Stimulated activated CD4-positive, alpha-beta T cell treated with anti-CD3 and anti-CD28 coated beads, Interleukin-4, amount 100 ng/mL, for 1 hour (primary cell): ENCODE measurements around the gene TCOF1.

Experiments
- DNase-seq: peaks from one replicate; pipeline ENCODE4 v3.0.0-alpha.2; 2020

Gene TCOF1

DNA sequence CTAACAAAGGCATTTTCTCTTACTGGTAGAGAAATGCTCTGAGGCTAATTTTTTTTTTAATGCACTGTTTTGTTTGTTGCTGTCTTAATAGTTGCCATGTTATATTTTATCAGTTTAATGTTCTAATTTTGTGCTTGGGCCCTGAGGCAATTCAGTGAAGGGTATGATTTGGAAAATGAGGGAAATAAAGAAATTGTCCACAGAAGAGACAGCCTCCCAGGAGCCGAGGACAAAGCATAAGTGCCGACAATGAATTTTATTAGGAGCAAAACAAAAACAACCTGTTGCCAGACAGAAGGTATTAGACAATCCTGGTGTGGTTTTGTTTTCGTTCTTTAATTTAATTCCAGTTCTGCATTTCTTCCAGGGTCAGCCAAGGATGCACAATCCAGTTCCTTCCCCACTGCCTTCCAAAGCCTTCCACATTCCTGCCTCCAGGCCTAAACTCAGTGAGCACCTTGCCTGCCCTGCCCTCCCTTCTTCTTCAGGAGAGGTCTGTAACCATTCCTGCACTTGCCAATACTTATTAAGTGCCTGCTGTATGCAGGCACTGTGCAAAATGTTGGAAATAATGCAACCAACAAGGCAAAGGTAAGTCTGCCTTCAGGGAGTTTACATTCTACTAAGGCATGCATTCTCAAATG, 4.3 kb upstream of the TCOF1 start:
- DNase-seq, result no peak

DNA sequence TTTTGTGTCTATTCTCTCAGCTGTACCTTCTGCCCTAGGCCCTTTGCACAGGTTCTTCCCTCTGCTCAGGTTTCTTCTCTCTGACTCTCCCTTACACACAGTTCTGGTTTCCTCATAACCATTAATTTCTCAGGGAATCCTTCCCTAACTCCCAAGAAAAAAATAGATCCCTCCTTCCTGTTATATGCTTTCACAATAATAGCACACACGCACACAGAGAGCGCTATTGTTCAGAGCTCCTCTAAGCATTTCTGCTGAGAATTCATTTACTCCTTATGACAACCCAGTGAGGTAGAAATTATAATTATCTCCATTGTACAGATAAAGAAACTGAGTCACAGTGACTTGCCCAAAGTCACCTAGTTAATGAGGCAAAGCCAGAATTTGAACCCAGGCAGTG, 1.7 kb upstream of the TCOF1 start:
- DNase-seq, result no peak

DNA sequence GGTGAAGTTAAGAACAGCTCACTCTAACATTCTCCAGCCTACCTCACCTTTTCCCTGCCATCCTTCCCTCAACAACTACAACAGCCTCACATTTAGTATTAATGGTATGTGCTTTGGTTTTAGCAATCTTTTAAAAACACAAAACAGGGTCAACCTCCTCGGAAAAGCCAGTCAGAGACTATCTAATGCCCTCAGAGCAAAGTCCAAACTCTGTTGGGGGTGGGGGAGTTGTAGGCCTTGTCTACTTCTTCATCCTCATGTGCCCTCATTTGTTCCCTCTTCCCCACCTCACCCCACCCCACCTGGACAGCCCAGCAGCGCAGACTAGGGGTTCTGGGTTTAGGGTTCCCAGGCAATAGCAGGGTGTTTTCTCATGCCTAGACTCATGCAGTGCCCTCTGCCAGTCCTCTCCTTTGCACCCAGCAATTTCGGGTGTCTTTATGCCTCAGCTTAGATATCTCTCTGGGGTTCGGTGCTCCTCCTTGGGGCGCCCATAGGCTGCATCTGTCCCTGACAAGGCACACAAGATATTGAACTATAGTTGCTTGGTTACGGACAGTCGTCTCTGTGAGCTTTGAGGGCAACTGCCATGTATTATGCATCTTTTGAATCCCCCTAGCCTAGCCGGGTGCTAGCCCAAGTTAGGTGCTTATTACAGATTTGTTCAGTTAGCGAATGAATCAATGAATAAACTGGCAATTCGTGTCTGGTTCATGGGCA, 762 bp upstream of the TCOF1 start:
- no peak for DNase-seq

DNA sequence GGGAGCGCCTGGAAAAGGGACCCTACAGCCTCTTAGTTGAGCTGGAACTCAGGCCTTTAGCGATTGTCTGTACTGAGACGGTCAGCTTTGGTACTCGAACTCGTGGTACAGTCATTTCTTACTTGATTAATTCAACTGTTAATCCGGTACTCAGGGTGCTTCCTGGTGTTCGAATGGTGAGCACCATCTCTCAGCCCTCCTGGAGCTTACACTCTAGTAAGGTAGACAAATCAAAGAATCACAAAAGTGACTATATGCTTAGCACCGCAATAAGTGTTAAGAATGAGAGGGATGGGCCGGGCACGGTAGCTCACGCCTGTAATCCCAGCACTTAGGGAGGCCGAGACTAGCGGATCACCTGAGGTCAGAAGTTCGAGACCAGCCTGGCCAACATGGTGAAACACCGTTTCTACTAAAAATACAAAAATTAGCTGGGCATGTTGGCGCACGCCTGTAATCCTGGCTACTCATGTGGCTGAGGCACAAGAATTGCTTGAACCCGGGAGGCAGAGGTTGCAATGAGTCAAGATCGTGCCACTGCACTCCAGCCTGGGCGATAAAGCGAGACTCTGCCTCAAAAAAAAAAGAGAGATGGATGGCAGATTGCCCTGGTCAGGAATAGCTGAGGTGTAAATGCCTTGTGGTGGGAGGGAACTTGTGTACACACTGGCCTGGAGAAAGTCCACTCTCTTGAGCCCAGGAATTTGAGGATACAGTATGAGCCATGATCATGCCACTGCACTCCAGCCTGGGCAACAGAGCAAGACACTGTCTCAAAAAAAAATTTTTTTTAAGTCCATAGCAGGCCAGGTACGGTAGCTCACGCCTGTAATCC, 981 bp downstream of the TCOF1 start:
- no peak for DNase-seq

DNA sequence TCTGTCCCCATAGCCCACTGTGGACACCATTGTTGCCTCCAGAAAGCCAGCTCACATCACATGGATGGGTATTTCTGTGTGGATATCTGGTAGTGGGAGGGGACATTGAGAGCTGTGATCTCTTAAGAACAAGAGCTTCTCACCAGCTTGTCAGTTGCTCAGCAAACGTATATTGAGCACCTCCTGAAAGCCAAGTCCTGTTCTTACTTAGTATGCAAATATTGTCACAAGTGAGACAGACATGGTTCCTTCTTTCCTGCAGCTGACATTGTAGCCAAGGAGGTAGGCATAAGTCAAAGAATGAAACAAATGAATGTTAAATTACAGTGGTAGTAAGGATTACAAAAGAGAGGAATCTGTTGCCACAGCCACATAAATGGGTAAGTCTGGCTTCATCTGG, 3.8 kb downstream of the TCOF1 start:
- no peak for DNase-seq

DNA sequence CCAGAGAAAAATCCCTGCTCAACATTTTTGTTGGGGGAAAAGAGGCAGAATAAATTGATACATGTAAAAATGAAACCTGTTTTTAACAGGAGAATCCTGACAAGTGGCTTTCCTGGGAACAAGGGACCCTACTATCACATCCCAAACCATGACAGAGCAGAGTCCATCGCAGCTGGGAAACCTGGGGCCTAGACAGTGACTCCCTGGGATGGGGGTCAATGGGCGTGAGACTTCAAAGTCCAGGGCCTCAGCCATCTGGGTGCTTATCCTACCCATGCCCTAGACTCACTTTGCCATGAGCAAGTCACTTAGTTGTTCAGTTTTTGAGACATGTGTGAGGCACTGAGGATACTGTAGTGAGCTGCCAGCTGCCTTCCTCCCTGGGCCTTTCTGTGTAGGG, 5.7 kb downstream of the TCOF1 start:
- DNase-seq, result no peak

DNA sequence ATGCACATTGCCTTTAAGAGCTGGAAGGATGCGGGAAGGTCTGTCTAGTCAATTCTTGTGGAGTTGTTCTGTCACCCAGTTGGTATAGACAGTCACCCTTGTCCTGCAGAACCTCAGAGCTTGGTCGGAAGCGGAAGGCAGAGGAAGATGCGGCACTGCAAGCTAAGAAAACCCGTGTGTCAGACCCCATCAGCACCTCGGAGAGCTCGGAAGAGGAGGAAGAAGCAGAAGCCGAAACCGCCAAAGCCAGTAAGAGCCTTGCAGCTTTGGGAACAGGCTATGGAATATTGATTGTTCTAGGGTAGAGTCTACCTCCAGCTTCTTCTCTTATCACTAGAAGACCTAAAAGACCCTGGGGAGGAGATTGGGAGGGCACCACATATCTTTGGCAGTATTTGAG, 6.5 kb downstream of the TCOF1 start:
- no peak for DNase-seq

DNA sequence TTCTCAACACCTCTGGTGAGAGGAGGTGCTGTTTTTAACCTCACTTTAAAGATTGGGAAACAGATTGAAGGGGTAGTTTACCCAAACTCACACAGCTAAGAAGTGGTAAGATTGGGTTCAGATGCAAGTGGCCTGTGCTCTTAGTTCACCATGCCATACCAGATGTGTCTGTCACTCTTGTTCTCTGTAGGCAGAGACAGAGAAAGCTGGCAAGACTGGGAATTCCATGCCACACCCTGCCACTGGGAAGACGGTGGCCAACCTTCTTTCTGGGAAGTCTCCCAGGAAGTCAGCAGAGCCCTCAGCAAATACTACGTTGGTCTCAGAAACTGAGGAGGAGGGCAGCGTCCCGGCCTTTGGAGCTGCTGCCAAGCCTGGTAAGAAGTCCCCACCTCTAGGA, 11.0 kb downstream of the TCOF1 start:
- DNase-seq, result no peak

DNA sequence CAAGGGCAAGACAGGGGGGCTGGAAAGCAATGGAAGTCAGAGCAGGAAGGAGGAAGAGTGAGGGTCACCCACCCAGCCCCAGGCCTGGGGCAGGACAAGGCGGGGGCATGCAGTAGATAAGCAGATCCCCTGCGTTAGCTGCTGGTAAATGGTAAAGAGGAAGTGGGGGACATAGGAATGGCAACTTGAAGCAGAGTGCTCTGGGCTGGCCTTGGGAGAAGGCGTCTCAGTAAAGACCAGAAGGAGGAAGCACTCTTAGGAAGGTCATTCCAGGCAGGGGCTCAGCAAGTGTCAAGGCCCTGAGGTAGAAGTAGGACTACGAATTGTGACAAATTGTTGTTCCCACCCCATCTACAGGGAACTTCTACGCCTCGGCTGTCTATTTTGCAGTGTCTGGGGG, 15.1 kb downstream of the TCOF1 start:
- DNase-seq, result no peak

DNA sequence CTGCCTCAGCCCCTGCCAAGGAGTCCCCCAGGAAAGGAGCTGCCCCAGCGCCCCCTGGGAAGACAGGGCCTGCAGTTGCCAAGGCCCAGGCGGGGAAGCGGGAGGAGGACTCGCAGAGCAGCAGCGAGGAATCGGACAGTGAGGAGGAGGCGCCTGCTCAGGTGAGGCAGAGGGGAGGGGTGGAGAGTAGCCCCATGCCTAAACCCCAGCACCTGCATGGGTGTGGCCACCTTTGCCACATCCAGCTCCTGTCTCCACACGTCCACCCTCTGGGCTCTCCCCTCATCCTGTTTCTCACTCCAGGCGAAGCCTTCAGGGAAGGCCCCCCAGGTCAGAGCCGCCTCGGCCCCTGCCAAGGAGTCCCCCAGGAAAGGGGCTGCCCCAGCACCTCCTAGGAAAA, 17.2 kb downstream of the TCOF1 start:
- no peak for DNase-seq

DNA sequence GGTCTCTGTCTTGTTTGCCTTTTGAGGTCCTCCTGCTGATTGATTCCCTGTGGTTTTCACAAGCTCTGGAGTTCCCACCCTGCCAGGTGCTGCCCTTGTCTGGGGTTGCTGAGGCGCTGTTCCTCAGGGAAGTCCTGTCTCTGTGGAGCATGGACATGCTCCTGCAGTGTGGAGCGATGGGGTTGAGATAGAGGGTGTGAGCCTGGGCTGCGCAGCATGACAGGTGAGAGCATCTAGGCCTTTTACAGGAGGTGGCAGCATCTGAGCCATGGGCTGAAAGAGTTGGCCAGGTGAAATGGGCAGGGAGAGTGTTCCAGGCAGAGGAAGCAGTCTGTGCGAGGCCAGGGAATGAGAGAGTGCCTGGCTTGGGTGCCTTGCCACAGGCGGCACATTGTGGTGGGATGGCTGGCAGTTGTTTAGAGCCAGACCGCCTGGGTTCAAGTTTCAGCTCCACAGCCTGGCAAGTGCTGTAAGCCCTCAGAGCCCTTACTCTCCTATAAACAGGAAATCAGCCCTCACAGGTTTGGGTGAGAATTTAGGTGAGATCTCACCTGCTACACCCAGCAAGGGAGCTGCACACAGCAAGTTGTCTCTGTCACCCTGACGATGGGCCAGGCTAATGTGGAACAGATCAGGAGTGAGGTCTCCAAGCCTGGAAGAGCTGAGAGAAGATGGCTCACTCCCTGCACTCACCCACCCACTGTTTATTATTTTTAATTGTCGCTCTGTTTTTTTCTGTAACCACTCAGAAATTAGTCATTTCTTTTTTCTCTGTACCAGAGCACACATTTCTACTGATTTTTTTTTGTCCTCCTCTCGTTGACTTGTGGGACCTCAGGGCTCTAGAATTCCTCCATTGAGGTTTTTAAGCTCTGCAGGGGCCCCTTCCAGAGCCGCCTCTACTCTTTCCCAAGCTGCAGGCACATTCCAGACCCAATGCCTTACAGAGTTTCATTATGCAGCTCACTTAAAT, 19.6 kb downstream of the TCOF1 start:
- DNase-seq, result no peak

DNA sequence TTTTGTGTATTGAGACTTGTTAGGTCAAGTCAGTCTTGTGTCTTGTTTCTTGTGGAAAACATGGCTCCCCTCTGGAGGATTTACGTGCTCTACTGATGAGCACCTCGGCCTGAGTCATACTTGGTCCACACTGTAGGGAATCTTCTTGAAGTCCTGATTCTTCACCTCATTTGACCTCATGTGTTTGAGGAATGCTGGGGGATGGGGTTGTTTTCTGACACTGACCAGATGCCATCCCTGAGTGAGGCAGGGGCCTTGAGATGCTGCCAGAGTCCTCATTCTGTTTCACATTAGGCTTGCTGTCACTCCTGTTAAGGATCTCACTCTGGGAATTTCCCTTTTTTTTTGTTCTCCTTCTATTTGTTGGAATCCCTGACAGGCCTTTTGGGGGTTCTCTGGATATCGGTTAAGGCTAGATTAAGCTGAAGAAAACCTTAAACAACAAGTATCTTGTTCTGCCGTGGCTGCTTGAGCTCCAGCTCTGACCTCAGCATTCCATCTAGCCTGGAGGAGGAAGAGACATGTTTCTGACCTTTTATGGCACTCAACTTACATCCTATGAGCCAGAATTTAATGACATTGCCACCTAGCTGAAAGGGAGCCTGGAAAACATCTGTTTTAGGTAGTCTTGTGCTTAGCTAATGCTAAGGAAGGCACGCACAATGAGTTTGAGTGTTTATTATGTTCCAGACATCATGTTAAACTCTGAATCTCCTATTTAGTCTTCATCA, 20.6 kb downstream of the TCOF1 start:
- DNase-seq, result no peak

DNA sequence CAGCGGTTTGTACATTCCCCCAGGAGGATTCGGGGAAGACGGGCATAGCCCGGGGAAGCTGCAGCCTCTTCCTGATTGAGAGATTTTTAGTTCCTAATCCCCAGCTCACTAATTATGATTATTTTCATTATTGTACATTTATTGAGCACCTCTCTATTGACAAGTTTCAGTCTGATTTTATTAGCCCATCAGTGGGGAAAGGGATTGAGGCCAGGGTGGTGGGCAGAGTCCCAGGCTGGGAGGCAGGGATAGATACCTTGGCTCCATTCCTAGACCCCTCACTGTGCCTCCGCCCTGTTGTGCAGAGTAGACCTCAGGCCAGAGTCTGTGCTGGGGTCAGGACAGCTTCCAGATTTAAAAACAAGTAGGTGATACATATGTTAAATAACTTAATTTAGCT, 27.2 kb downstream of the TCOF1 start:
- DNase-seq, result no peak

DNA sequence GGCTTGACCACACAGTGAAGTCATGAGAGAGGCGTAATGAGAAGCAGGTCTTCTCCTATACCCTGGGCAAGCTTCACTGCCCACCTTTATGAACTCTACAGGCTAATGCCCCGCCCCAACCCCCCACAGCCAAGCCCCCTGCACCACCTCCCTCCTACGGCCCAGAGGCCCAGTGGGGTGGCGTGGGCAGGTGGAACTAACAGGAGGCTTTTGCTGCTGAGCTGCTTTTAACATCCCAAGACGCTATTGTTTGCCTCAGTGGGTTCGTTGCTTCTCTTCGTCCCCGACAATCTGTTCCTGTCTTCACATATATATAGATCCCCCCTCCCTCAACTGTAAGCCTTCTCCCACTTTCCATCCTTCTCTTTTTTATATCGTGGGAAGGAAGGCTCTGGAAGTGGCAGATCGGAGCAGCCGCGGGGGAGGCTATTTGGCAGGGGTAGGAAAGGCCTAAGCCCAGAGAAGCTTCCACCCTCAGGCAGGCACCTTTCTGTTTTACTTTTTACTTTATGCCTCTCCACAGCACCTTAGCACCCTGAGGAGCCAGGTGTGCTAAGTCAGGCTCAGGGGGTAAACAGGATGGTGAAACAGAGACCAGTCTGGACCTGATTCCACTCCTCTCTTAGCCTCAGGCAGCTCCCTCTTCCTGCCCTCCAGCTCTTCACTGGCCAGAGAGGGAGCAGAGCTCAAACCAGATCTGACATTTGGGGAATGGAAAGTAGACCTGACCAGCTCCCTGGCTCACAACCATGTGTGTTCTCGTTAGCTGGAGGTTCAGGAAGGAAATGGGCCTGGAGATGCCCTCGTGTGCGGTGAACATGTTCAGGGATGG, 28.7 kb downstream of the TCOF1 start:
- no peak for DNase-seq

DNA sequence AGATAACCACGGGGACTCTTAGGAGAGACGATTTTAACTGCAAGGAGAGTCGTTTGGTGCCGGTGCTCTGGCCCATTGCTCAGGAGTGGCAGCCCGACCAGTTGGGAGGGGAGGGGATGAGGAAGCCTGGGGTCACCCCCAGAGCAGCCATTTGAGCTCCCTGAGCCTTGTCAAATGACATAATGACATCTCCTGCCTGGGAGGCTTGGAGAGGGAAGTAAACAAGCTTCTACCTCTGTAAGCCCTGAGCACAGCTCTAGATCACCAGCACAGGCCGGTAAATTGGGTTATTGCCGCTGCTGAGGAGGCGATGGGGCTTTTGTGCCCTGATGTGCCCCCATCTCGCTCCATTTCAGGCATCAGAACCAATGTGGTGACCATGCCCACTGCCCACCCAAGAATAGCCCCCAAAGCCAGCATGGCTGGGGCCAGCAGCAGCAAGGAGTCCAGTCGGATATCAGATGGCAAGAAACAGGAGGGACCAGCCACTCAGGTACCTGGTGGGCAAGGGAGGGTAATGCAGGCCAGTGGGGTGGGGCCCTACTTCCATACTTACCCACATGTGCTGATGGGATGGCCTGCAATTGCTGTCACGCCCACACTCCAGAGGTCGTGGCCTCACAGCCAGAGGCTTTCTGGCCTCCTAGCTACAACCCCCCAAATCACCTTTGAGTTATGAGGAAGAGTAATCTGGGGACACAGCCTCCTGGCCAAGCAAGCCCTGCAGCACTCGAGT, 32.2 kb downstream of the TCOF1 start:
- DNase-seq, result no peak

DNA sequence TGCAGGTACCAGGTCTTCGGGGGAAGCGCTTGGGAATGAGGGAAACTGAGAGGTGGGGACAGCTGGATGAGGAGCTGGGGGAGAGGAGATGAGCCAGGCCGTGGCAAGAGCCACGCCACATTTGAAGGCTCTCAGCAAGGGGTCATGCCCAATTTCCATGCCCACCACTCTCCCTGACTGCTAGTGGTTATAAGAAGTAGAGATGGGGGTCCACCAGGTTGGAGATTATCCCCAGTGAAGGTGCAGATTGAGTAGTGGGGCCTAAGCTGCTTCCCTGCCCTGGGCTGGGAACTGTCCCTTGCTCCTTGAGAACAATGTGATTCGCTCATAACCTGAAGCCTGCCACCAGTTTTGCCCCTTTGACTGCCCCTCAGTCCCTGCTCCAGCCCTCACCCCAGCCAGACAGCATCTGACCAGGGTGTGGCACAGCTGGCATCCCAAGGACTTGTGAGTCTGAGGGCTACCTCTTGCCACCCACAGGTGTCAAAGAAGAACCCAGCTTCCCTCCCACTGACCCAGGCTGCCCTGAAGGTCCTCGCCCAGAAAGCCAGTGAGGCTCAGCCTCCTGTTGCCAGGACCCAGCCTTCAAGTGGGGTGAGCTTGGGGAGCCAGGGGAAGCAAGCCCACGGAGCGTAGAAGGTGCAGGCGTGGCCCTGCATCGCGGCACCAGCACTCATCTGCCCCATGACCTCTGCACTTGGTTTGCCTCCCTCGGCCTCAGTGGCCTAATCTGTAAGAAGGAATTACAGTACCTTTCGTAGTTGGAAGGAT, 33.8 kb downstream of the TCOF1 start:
- no peak for DNase-seq

DNA sequence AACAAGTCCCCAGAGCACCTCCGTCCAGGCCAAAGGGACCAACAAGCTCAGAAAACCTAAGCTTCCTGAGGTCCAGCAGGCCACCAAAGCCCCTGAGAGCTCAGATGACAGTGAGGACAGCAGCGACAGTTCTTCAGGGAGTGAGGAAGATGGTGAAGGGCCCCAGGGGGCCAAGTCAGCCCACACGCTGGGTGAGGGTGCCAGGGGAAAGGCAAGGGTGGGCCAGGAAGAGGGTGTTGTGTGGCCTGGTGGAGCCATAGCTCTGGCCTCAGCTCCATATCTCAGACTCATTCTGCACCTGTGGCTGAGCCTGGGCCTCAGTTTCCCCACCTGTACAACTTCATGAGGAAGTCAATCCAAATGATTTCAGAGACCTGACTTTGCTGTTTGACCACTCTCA, 34.5 kb downstream of the TCOF1 start:
- DNase-seq, result no peak

DNA sequence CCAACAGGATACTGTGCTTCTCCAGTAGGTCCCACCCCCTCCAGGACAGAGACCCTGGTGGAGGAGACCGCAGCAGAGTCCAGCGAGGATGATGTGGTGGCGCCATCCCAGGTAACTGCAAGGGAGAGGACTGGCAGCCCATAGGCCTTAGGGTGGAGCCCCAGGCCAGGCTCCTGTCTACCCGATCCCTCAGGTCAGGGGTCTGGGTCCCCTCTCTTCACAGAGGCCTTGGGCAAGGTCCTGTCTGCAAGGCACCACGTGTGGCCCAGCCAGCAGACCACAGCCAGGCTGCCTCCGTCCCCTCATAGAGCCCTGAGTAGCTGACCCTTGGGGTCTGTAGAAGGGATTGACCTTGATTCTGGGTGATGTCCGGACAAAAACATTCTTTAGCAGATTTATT, 35.2 kb downstream of the TCOF1 start:
- no peak for DNase-seq

DNA sequence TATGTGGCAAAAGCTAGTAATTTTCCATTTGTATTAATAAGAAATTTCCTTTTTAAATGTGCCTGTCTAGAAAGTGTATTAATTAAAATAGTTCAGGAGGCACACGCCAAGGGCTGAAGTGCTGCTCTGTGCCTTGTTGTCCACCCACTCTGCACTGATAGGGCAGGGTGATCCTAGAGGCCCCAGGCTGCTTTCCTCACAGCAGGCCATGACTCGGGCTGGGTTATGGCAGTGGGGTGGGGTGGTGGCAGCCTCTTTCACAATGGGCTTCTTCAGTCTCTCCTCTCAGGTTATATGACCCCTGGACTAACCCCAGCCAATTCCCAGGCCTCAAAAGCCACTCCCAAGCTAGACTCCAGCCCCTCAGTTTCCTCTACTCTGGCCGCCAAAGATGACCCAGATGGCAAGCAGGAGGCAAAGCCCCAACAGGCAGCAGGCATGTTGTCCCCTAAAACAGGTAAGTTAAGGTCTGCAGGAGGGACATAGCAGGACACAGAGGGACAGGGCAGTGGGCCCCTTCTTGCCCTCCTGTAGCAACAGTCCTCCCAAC, 35.7 kb downstream of the TCOF1 start:
- no peak for DNase-seq
